Transverse colon (tissue), 4 donors: ENCODE measurements around the gene CCDC186.

Experiments
- POLR2A ChIP-seq: fragments of 450-650 bp; IDR thresholded peaks from one replicate; pipeline ENCODE4 v1.6.1; 2016; ENCODE audit warnings: antibody characterized with exemption, mild to moderate bottlenecking, moderate library complexity
- POLR2AphosphoS5 ChIP-seq, 3 donors: sonication (generic); formaldehyde crosslinking; IDR thresholded peaks; one replicate each; pipeline ENCODE4 v1.6.1; 2016; ENCODE audit warnings: antibody characterized with exemption in 3 of 3
- TF ChIP-seq, protein P1 (sequence below), 5 experiments: fragments of 200-600 bp in 3 of 5; fragments of 450-650 bp in 2 of 5; sonication (generic) in 3 of 5; IDR thresholded peaks; 1 replicate in 2 of 5; 2 replicates in 3 of 5; pipeline ENCODE4 v1.5.1; 2016 to 2017; ENCODE audit warnings: antibody characterized with exemption in 5 of 5, inconsistent platforms in 3 of 5, mild to moderate bottlenecking in 2 of 5, moderate library complexity in 1 of 5

DNA sequence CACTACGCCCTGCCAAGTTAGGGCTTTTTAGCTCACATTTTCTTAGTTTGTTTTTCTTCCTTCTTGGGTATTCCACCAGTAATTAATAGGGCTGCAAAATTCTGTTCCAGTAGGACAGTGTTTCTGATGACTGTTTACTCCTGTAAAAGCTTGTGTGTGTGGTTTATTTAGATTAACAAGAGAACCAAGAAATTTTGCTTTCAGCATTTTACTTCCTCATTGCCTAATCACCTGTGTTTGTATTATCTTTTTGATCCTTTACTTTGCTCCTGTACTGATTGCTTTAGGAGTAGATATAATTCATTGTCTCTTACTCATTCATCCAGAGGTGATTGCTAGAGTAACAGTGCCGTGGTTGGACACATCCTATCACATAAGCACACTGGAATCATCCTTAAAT is 32.9 kb upstream of the CCDC186 start:
- TF ChIP-seq, protein P1, sequence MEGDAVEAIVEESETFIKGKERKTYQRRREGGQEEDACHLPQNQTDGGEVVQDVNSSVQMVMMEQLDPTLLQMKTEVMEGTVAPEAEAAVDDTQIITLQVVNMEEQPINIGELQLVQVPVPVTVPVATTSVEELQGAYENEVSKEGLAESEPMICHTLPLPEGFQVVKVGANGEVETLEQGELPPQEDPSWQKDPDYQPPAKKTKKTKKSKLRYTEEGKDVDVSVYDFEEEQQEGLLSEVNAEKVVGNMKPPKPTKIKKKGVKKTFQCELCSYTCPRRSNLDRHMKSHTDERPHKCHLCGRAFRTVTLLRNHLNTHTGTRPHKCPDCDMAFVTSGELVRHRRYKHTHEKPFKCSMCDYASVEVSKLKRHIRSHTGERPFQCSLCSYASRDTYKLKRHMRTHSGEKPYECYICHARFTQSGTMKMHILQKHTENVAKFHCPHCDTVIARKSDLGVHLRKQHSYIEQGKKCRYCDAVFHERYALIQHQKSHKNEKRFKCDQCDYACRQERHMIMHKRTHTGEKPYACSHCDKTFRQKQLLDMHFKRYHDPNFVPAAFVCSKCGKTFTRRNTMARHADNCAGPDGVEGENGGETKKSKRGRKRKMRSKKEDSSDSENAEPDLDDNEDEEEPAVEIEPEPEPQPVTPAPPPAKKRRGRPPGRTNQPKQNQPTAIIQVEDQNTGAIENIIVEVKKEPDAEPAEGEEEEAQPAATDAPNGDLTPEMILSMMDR (IDR thresholded peaks at IDR 0.05) = no peak
- TF ChIP-seq POLR2A (no peak), POLR2AphosphoS5 (IDR thresholded peaks at IDR 0.05) (no peak)
